ENCODE results near the gene SLC27A5. TPM values are rescaled to one million over a fixed set of nuclear protein-coding genes. Genes with fewer than 3 reads are reported as not detected.
A peak's percentile ranks its signal among the peaks of the same experiment; 100 is the strongest.
"Not testable (repeated sequence)": the region's sequence is repeated elsewhere in the genome, so short reads cannot be mapped to it uniquely, and the experiment has no call there.

Gene SLC27A5
- total RNA-seq, 2 donors from 2014 or later, result 15.1 to 29.1 TPM

GRCh38 chr19:58480481-58480830 is 31.3 kb downstream of the SLC27A5 start:
- no peaks in the 10 kb centered on the region for H3K36me3 Mint-ChIP-seq
- no peaks in the 10 kb centered on the region for H3K9me3 Mint-ChIP-seq
- H3K27me3 Mint-ChIP-seq, result no peaks in the 10 kb centered on the region
- H3K4me3 Mint-ChIP-seq, result no peak overlapping the region
- H3K27ac Mint-ChIP-seq, result no peak overlapping the region
- ATAC-seq, result no peak
- no peak for DNase-seq (ENCODE audit: low spot score)
- peaks cover 6 to 7% of the 10 kb centered on the region in 2 donors for H3K4me1 Mint-ChIP-seq (ENCODE audit: low read depth in 2 of 2)

DNA sequence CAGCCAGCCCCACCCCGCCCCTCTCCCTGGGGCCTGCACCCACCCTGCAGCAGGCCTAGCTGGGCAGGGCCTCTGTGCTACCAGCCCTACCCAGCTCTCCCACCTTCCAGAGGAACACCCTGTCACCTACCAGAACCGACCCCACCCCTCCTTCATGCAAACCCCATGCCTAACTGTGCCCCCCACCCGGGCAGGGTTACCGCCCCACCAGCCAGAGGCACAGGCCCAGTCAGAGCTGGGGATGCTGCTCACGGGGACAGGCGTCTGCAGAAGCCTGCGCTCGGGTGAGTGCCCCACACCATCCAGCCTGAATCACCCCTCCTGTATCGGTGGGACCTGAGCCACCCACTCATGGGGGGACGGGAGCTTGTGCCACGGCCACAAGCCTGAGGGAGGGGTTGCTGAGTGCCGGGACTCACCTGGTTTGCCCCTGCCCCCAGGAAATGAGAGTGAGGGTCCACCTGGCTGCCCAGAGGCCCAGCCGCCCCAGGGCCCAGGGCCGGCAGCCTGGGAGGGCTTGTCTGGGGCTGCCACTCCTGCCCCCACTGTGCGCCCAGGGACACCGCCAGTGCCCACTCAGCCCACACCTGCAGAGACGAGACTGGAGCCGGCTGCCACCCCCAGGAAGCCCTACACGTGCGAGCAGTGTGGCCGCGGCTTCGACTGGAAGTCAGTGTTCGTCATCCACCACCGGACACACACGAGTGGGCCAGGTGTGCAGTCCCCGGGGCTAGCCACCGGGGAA is 31.9 kb downstream of the SLC27A5 start:
- H3K4me3 Mint-ChIP-seq, result no peak overlapping the region
- no peaks in the 10 kb centered on the region for H3K27me3 Mint-ChIP-seq
- ATAC-seq, result no peak
- H3K36me3 Mint-ChIP-seq, result no peaks in the 10 kb centered on the region
- no peak overlapping the region for H3K27ac Mint-ChIP-seq
- H3K9me3 Mint-ChIP-seq, result no peaks in the 10 kb centered on the region
- no peak for DNase-seq (ENCODE audit: low spot score)
- H3K4me1 Mint-ChIP-seq (ENCODE audit: low read depth in 2 of 2), result peaks cover 9 to 11% of the 10 kb centered on the region in 2 donors

DNA sequence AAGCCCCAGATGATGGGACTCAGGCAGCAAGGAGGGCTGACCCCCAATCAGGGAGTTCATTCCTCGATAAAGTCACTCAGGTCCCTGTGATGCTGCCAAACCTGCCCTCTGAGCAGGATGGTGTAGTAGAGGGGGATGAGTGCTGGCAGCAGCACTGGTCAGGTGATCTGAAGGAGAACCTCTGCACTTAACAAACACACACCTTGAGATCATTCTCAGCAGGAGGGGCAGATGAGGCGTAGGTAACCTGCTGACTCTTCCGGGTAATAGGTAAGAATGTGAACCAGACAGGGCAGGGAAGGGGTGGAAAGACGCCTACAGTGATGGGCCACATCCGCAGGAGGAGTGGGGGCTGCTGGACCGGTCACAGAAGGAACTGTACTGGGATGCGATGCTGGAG is 32.5 kb downstream of the SLC27A5 start:
- Mint-ChIP-seq H3K36me3 (no peaks in the 10 kb centered on the region), H3K4me3 (no peak overlapping the region), H3K27ac (no peak overlapping the region), H3K27me3 (no peaks in the 10 kb centered on the region), H3K9me3 (no peaks in the 10 kb centered on the region), H3K4me1 (ENCODE audit: low read depth in 2 of 2) (peaks cover 11 to 13% of the 10 kb centered on the region in 2 donors)
- DNase-seq (ENCODE audit: low spot score) (no peak), ATAC-seq (no peak)

- H3K4me1 Mint-ChIP-seq (ENCODE audit: low read depth in 2 of 2), result peaks cover 11 to 13% of the 10 kb centered on the region in 2 donors
- H3K36me3 Mint-ChIP-seq, result no peaks in the 10 kb centered on the region
- H3K9me3 Mint-ChIP-seq, result no peaks in the 10 kb centered on the region
- ATAC-seq (no peak), DNase-seq (ENCODE audit: low spot score) (no peak)
- H3K27me3 Mint-ChIP-seq, result no peaks in the 10 kb centered on the region
- H3K4me3 Mint-ChIP-seq, result no peak overlapping the region
- peak overlapping the region in 1 of 2 donors; percentile 84 for H3K27ac Mint-ChIP-seq
Observed at GRCh38 chr19:58477871-58478270, 33.9 kb downstream of the SLC27A5 start.

GRCh38 chr19:58477130-58477529 is 34.7 kb downstream of the SLC27A5 start:
- DNase-seq (ENCODE audit: low spot score) (no peak), ATAC-seq (no peak)
- peaks cover 11 to 13% of the 10 kb centered on the region in 2 donors for H3K4me1 Mint-ChIP-seq (ENCODE audit: low read depth in 2 of 2)
- no peaks in the 10 kb centered on the region for H3K9me3 Mint-ChIP-seq
- H3K36me3 Mint-ChIP-seq, result no peaks in the 10 kb centered on the region
- no peaks in the 10 kb centered on the region for H3K27me3 Mint-ChIP-seq
- H3K4me3 Mint-ChIP-seq, result peak overlapping the region; percentile 88
- peak overlapping the region; percentile 84 to 89 for H3K27ac Mint-ChIP-seq

GRCh38 chr19:58476498-58477015 is 35.2 kb downstream of the SLC27A5 start:
- Mint-ChIP-seq H3K4me3 (peak overlapping the region; percentile 88), H3K36me3 (no peaks in the 10 kb centered on the region), H3K9me3 (no peaks in the 10 kb centered on the region), H3K4me1 (ENCODE audit: low read depth in 2 of 2) (peaks cover 11 to 13% of the 10 kb centered on the region in 2 donors), H3K27me3 (no peaks in the 10 kb centered on the region), H3K27ac (peak overlapping the region; percentile 84 to 89)
- ATAC-seq (no peak), DNase-seq (ENCODE audit: low spot score) (no peak)

- Mint-ChIP-seq H3K9me3 (no peaks in the 10 kb centered on the region), H3K27ac (peak within 1 kb of the TSS; percentile 84 to 89), H3K4me3 (peak within 1 kb of the TSS; percentile 88), H3K27me3 (no peaks in the 10 kb centered on the region), H3K36me3 (no peaks in the 10 kb centered on the region), H3K4me1 (ENCODE audit: low read depth in 2 of 2) (peaks cover 11 to 13% of the 10 kb centered on the region in 2 donors)
- ATAC-seq (peak; percentile 93 to 95), DNase-seq (ENCODE audit: low spot score) (peak; percentile 96)
Observed at GRCh38 chr19:58475714-58476497, 35.9 kb downstream of the SLC27A5 start, which contains the start of gene ZNF446. Gene ZNF446, plus strand, starts transcription at chr19:58476352. Its CDS starts 867 bp downstream, at chr19:58477219.

DNA sequence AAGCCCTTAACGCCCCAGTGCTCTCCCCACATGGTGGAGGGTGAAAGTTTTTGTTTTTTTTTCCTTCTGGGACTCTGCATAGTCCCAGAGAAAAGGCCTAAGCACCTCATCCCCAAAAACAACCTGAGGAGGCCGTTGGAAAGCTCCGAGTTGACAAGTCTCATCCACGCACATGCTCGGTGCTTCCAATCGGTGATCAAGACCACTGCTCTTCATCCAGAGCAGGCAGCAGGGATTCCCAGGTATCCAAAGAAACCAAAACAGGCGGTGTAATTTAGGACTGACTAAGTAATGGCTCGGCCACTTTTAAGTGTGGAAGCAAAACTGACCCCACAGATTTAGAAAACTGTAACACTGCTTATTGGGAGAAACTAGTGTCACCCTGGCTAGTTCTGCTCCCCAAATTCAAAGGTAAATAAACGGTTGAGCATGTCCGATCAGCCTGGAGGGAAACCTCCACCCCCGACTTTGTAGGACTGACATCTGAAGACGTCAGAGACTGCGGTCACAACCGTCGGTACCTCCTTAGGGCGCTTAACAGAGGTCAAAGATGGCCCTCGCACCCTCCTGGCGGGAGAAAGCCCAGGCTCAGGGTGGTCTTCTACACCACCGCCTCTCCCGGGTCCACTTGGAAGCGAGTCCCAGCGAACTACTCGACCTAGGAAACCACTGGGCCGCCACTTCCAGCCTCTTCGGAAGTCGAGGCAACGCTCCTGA is 36.6 kb downstream of the SLC27A5 start:
- ATAC-seq (peak in 1 of 2 donors; percentile 1), DNase-seq (ENCODE audit: low spot score) (no peak)
- peaks cover 11 to 13% of the 10 kb centered on the region in 2 donors for H3K4me1 Mint-ChIP-seq (ENCODE audit: low read depth in 2 of 2)
- H3K27ac Mint-ChIP-seq, result peak overlapping the region; percentile 84 to 89
- no peaks in the 10 kb centered on the region for H3K27me3 Mint-ChIP-seq
- H3K4me3 Mint-ChIP-seq, result peak overlapping the region; percentile 88
- no peaks in the 10 kb centered on the region for H3K9me3 Mint-ChIP-seq
- no peaks in the 10 kb centered on the region for H3K36me3 Mint-ChIP-seq

GRCh38 chr19:58474291-58474996 is 37.3 kb downstream of the SLC27A5 start:
- Mint-ChIP-seq H3K4me3 (peak overlapping the region; percentile 45), H3K9me3 (no peaks in the 10 kb centered on the region)
- no peak for ATAC-seq

DNA sequence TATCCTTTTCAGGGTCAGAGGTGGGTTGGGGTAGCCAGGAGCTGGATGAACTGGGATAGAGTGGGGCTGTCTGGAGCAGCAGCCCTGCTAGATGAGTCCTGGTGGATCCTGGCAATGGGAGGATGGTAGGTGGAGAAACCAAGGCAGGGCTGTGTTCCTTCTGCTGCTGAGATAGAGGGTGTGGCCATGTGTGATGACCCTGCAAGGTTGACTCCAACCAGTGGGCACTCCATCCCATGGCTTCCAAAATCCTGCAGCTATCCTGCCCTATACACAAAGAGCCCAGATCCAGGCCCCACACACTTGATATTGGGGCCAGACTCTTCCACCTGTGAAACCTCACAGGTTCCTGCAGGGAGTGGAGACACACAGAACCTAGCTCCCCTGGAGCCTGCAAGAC is 38.0 kb downstream of the SLC27A5 start:
- H3K27me3 Mint-ChIP-seq, result no peaks in the 10 kb centered on the region
- H3K4me1 Mint-ChIP-seq (ENCODE audit: low read depth in 2 of 2), result peaks cover 11 to 13% of the 10 kb centered on the region in 2 donors
- H3K36me3 Mint-ChIP-seq, result no peaks in the 10 kb centered on the region
- no peaks in the 10 kb centered on the region for H3K9me3 Mint-ChIP-seq
- DNase-seq (ENCODE audit: low spot score) (no peak), ATAC-seq (no peak)
- no peak overlapping the region for H3K27ac Mint-ChIP-seq
- H3K4me3 Mint-ChIP-seq, result peak overlapping the region; percentile 45

More at GRCh38 chr19:58474291-58474996, 37.3 kb downstream of the SLC27A5 start:
- Mint-ChIP-seq H3K36me3 (no peaks in the 10 kb centered on the region), H3K4me1 (ENCODE audit: low read depth in 2 of 2) (peaks cover 11 to 13% of the 10 kb centered on the region in 2 donors), H3K27me3 (no peaks in the 10 kb centered on the region), H3K27ac (peak overlapping the region in 1 of 2 donors; percentile 89)
- no peak for DNase-seq (ENCODE audit: low spot score)

GRCh38 chr19:58471736-58472135 is 40.1 kb downstream of the SLC27A5 start:
- H3K27ac Mint-ChIP-seq, result no peak overlapping the region
- DNase-seq (ENCODE audit: low spot score), result no peak

GRCh38 chr19:58470837-58471543 is 40.8 kb downstream of the SLC27A5 start:
- H3K9me3 Mint-ChIP-seq; ATAC-seq; H3K4me3 Mint-ChIP-seq; H3K36me3 Mint-ChIP-seq; H3K27ac Mint-ChIP-seq; H3K27me3 Mint-ChIP-seq; DNase-seq (ENCODE audit: low spot score): not testable (repeated sequence)
- peaks cover 17 to 24% of the 10 kb centered on the region in 2 donors for H3K4me1 Mint-ChIP-seq (ENCODE audit: low read depth in 2 of 2)

More at GRCh38 chr19:58471736-58472135, 40.1 kb downstream of the SLC27A5 start:
- peaks cover 19 to 23% of the 10 kb centered on the region in 2 donors for H3K4me1 Mint-ChIP-seq (ENCODE audit: low read depth in 2 of 2)
- no peaks in the 10 kb centered on the region for H3K9me3 Mint-ChIP-seq
- no peaks in the 10 kb centered on the region for H3K36me3 Mint-ChIP-seq
- no peak for ATAC-seq
- no peak overlapping the region for H3K4me3 Mint-ChIP-seq
- no peaks in the 10 kb centered on the region for H3K27me3 Mint-ChIP-seq
